Activated naive CD8-positive, alpha-beta T cell treated with anti-CD3 and anti-CD28 coated beads, Interleukin-2, amount 50 U/mL, for 24 hours (primary cell): ENCODE measurements around the gene ZDHHC5.
A peak's percentile ranks its signal among the peaks of the same experiment; 100 is the strongest.

ENCODE experiments used
- ATAC-seq: fragments of 150-1000 bp; cut with Tn5 transposase; one replicate; pipeline ENCODE4 v1.10.0; 2021
- DNase-seq: peaks from one replicate; pipeline ENCODE4 v3.0.0; 2021
- H3K27ac Mint-ChIP-seq: one replicate; pipeline ENCODE4 v1.8.0; 2021; ENCODE audit warnings: mild to moderate bottlenecking, mixed read lengths
- H3K27me3 Mint-ChIP-seq: one replicate; pipeline ENCODE4 v1.8.0; 2021; ENCODE audit warnings: mixed read lengths
- H3K36me3 Mint-ChIP-seq: one replicate; pipeline ENCODE4 v1.8.0; 2021; ENCODE audit warnings: low read depth, mixed read lengths
- H3K4me1 Mint-ChIP-seq: one replicate; pipeline ENCODE4 v1.8.0; 2021; ENCODE audit warnings: mixed read lengths
- H3K4me3 Mint-ChIP-seq: one replicate; pipeline ENCODE4 v1.8.0; 2021; ENCODE audit warnings: mild to moderate bottlenecking, moderate library complexity, mixed read lengths
- H3K9me3 Mint-ChIP-seq: one replicate; pipeline ENCODE4 v1.8.0; 2021; ENCODE audit warnings: mixed read lengths

Gene ZDHHC5

GRCh38 chr11:57667736-57668433, at the start of gene ZDHHC5:
TSS of gene ZDHHC5 (plus strand) at chr11:57668114. CDS start at chr11:57673091, 4,977 bp downstream.
- Mint-ChIP-seq H3K4me3 (peak within 1 kb of the TSS; percentile 92), H3K27me3 (no peaks in the 10 kb centered on the region), H3K9me3 (no peaks in the 10 kb centered on the region), H3K36me3 (peaks cover 18% of the 10 kb centered on the region), H3K4me1 (peaks cover 56% of the 10 kb centered on the region), H3K27ac (peak within 1 kb of the TSS; percentile 99)
- peak; percentile 96 for ATAC-seq
- DNase-seq = peak; percentile 99

GRCh38 chr11:57618438-57618837, 49.5 kb upstream of the ZDHHC5 start:
- Mint-ChIP-seq H3K27ac (no peak overlapping the region), H3K4me3 (no peak overlapping the region), H3K9me3 (peaks cover 8% of the 10 kb centered on the region), H3K27me3 (peaks cover 1% of the 10 kb centered on the region), H3K36me3 (peaks cover 6% of the 10 kb centered on the region), H3K4me1 (no peaks in the 10 kb centered on the region)
- DNase-seq = no peak
- ATAC-seq = no peak

DNA sequence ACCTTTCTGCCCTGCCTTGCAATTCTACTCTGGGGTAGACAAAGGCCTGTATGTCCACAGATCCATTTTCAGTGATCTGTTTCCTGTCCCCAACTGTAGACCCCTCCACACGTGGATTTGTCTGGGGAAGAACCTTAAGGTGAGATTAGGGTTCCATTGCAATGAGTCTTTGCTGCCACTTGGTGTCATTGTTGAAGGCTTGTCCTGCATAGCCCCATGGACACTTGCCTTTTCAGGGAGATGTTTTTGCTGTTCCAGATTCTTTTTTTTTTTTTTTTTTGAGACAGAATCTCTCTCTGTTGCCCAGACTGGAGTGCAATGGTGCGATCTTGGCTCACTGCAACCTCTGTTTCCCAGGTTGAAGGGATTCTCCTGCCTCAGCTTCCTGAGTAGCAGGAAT, 48.6 kb upstream of the ZDHHC5 start:
- ATAC-seq (no peak), DNase-seq (no peak)
- Mint-ChIP-seq H3K4me3 (no peak overlapping the region), H3K27me3 (peaks cover 1% of the 10 kb centered on the region), H3K27ac (no peak overlapping the region), H3K36me3 (peaks cover 6% of the 10 kb centered on the region), H3K9me3 (peaks cover 8% of the 10 kb centered on the region), H3K4me1 (no peaks in the 10 kb centered on the region)

- Mint-ChIP-seq H3K4me3 (no peak overlapping the region), H3K27me3 (peaks cover 1% of the 10 kb centered on the region), H3K27ac (no peak overlapping the region), H3K4me1 (no peaks in the 10 kb centered on the region), H3K36me3 (peaks cover 6% of the 10 kb centered on the region), H3K9me3 (peaks cover 8% of the 10 kb centered on the region)
- DNase-seq (no peak), ATAC-seq (no peak)
Measured at GRCh38 chr11:57620467-57620866, 47.4 kb upstream of the ZDHHC5 start.

DNA sequence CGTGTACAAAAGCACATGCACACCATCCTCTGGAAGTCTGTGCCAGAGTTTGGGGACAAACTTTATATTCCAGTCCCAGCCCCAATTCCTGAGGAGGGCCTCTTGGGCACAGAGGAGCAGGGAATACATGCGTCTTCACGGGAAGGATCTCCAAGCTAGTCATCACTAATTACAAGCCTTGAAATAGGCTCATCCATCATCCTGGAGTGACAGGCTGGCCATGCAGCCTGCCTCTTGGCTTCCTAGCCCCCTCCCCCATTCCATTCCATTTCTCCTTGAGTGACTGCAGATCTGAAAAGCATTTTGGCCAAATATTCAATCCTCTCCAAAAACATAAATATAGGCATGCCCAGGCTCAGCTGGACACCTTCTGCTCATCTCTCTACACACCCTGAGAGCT, 45.7 kb upstream of the ZDHHC5 start:
- no peak for ATAC-seq
- peaks cover 6% of the 10 kb centered on the region for H3K36me3 Mint-ChIP-seq

GRCh38 chr11:57624864-57625263, 43.0 kb upstream of the ZDHHC5 start:
- Mint-ChIP-seq H3K4me3 (no peak overlapping the region), H3K4me1 (no peaks in the 10 kb centered on the region), H3K27me3 (peaks cover 1% of the 10 kb centered on the region), H3K36me3 (peaks cover 1% of the 10 kb centered on the region), H3K27ac (no peak overlapping the region), H3K9me3 (peaks cover 2% of the 10 kb centered on the region)
- ATAC-seq = no peak
- no peak for DNase-seq

More for the DNA sequence above, 45.7 kb upstream of the ZDHHC5 start:
- no peaks in the 10 kb centered on the region for H3K4me1 Mint-ChIP-seq
- H3K27ac Mint-ChIP-seq = no peak overlapping the region
- H3K4me3 Mint-ChIP-seq = no peak overlapping the region
- peaks cover 1% of the 10 kb centered on the region for H3K27me3 Mint-ChIP-seq
- peaks cover 8% of the 10 kb centered on the region for H3K9me3 Mint-ChIP-seq
- no peak for DNase-seq

DNA sequence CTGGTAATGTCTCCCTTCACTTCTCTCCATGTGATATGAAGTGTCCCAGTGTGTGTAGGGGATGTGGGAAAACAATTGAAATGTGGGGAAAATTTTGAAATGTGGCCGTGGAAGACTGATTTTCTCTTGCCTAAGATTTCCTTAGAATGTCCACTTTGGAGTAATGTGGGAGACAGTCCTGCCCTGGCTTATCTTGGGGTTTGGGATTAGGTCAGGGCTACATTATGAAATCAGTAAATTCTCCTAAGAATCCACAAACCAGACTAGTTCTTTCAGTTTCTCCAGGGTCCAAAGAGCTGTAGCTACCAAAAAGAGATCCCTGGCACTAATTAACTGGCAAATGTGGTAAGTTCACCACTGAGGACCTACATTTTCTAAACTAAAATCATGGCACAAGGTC, 41.0 kb upstream of the ZDHHC5 start:
- H3K27ac Mint-ChIP-seq = no peak overlapping the region
- no peak overlapping the region for H3K4me3 Mint-ChIP-seq
- ATAC-seq (no peak), DNase-seq (no peak)
- H3K27me3 Mint-ChIP-seq = peaks cover 6% of the 10 kb centered on the region
- no peaks in the 10 kb centered on the region for H3K9me3 Mint-ChIP-seq
- no peaks in the 10 kb centered on the region for H3K4me1 Mint-ChIP-seq
- H3K36me3 Mint-ChIP-seq = no peaks in the 10 kb centered on the region

- no peaks in the 10 kb centered on the region for H3K4me1 Mint-ChIP-seq
Measured at GRCh38 chr11:57630171-57630570, 37.7 kb upstream of the ZDHHC5 start.

GRCh38 chr11:57632116-57632515, 35.8 kb upstream of the ZDHHC5 start:
- peaks cover 29% of the 10 kb centered on the region for H3K27me3 Mint-ChIP-seq
- no peaks in the 10 kb centered on the region for H3K4me1 Mint-ChIP-seq
- ATAC-seq = no peak
- H3K4me3 Mint-ChIP-seq = no peak overlapping the region
- H3K27ac Mint-ChIP-seq = no peak overlapping the region
- no peak for DNase-seq
- H3K36me3 Mint-ChIP-seq = no peaks in the 10 kb centered on the region
- H3K9me3 Mint-ChIP-seq = no peaks in the 10 kb centered on the region

More at GRCh38 chr11:57630171-57630570, 37.7 kb upstream of the ZDHHC5 start:
- H3K9me3 Mint-ChIP-seq = no peaks in the 10 kb centered on the region
- no peak overlapping the region for H3K4me3 Mint-ChIP-seq
- H3K36me3 Mint-ChIP-seq = no peaks in the 10 kb centered on the region
- ATAC-seq = no peak
- no peak for DNase-seq
- peaks cover 19% of the 10 kb centered on the region for H3K27me3 Mint-ChIP-seq
- H3K27ac Mint-ChIP-seq = no peak overlapping the region

DNA sequence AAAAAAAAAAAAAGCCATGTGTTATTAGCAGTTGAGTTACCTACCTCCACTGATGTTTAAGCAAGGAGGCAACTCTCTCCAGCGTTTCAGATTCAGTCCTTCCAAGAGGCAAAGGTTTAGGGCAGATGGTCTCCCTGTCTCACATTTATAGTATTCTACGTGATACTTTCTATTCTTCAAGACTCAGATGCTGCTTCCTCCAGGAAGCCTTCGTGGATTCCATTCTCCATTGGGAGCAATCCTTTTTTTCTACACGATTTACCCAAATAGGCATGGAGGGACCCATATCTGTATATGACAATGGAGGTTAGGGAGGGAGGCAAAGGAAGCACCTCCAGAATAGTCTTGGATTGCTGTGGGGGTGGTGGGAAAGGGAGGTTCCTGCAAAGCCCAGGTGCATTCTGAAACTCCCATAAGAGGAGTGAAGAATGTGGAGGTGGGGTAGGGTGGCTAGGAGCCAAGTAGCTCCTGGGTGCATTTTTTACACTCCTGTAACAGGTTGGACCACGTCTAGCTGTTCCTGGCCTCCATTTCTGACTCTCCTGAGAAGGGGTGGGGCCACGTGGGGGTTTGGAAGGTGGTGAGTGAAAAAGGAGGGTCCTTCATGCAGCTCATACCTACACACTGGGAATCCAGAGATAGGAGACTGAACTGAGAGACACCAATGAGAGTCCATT, 34.4 kb upstream of the ZDHHC5 start:
- no peak for ATAC-seq
- Mint-ChIP-seq H3K9me3 (no peaks in the 10 kb centered on the region), H3K4me1 (peaks cover 2% of the 10 kb centered on the region), H3K36me3 (no peaks in the 10 kb centered on the region), H3K27me3 (peaks cover 37% of the 10 kb centered on the region), H3K27ac (no peak overlapping the region), H3K4me3 (no peak overlapping the region)
- DNase-seq = no peak

GRCh38 chr11:57634311-57634710, 33.6 kb upstream of the ZDHHC5 start:
- H3K4me3 Mint-ChIP-seq = no peak overlapping the region
- H3K9me3 Mint-ChIP-seq = no peaks in the 10 kb centered on the region
- no peak overlapping the region for H3K27ac Mint-ChIP-seq
- no peaks in the 10 kb centered on the region for H3K36me3 Mint-ChIP-seq
- H3K27me3 Mint-ChIP-seq = peaks cover 43% of the 10 kb centered on the region
- ATAC-seq = no peak
- DNase-seq = no peak
- peaks cover 8% of the 10 kb centered on the region for H3K4me1 Mint-ChIP-seq

- DNase-seq (no peak), ATAC-seq (no peak)
- Mint-ChIP-seq H3K4me3 (no peak overlapping the region), H3K4me1 (peaks cover 13% of the 10 kb centered on the region), H3K9me3 (no peaks in the 10 kb centered on the region), H3K27me3 (peaks cover 43% of the 10 kb centered on the region), H3K27ac (no peak overlapping the region), H3K36me3 (no peaks in the 10 kb centered on the region)
Measured at GRCh38 chr11:57635246-57635645, 32.7 kb upstream of the ZDHHC5 start.

DNA sequence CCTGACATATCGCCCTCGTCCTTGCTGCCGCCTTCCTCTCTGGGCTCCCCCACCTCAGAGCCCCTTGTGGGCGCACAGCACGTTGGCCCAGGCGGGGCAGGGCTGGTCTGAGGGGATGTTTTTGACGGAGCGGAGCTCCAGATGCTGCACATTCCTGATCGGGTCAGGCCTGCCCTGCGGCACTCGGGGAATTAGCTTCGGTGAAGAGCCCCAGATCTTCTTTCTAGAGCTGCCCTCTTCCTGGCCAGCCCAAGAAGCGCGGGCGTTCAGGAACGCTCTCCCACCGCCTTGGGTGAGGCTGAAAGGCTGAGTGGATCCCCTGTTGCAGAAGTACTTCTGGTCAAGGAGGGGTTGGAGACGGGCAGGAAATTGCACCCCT, 30.3 kb upstream of the ZDHHC5 start:
- Mint-ChIP-seq H3K4me1 (peaks cover 13% of the 10 kb centered on the region), H3K27me3 (peaks cover 39% of the 10 kb centered on the region), H3K9me3 (no peaks in the 10 kb centered on the region), H3K36me3 (no peaks in the 10 kb centered on the region), H3K27ac (peak overlapping the region; percentile 68), H3K4me3 (peak overlapping the region; percentile 82)
- ATAC-seq = no peak
- no peak for DNase-seq

DNA sequence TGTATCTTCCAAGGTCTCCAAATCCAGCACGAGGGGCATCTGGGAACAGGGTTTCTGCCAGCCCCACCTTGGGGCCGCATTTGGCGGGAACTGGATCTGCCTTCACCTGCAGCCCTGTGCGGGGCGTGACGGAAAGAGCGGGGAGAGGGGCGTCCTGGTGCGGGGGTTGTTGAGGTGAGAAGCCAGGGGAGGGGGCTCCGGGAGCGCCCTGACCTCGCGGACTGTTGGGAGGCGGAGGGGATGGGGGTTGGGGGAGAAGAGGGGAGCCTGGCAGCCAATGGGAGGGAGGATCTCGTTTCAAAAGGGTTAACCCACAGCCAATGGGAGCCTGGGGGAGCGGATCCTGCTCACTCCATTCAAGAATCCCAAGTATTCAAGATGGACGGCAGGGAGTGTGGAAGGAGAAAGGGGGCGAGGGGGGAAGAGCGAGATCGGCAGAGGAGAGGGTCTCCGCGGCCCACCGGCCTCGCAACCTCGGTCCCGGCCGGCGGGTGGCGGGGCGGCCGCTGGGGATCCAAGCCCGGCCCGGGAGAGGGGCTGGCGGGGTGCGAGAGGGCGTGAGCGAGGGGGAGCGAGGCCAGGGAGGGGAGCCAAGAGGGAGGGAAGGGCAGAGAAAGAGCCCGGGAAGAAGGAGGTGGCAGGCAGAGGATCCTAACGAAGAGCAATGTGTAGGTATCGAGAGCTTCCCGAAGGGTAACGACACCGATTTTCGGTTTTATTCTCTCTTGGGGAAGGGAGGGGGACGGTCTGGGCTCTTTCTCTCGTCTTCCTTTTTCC, 29.7 kb upstream of the ZDHHC5 start:
- ATAC-seq (peak; percentile 31), DNase-seq (peak; percentile 32)
- no peaks in the 10 kb centered on the region for H3K36me3 Mint-ChIP-seq
- H3K4me1 Mint-ChIP-seq = peaks cover 13% of the 10 kb centered on the region
- H3K27ac Mint-ChIP-seq = peak overlapping the region; percentile 68
- H3K4me3 Mint-ChIP-seq = peak overlapping the region; percentile 82
- peaks cover 41% of the 10 kb centered on the region for H3K27me3 Mint-ChIP-seq
- H3K9me3 Mint-ChIP-seq = no peaks in the 10 kb centered on the region
